Glutamatergic neuron (in vitro differentiated cells): ENCODE results near the gene P2RY12. TPM values are rescaled to one million over a fixed set of nuclear protein-coding genes. Genes with fewer than 3 reads are reported as not detected.
A peak's percentile ranks its signal among the peaks of the same experiment; 100 is the strongest.

Experiments
- DNase-seq: peaks from one replicate; pipeline ENCODE4 v3.0.0; 2022
- H3K27ac Mint-ChIP-seq: one replicate; pipeline ENCODE4 v1.8.0; 2020; ENCODE audit warnings: mild to moderate bottlenecking, mixed read lengths, inconsistent platforms; ENCODE audit not compliant: unreplicated experiment
- H3K27me3 Mint-ChIP-seq: one replicate; pipeline ENCODE4 v1.8.0; 2020; ENCODE audit warnings: mild to moderate bottlenecking, moderate library complexity, mixed read lengths, inconsistent platforms; ENCODE audit not compliant: unreplicated experiment
- H3K36me3 Mint-ChIP-seq: one replicate; pipeline ENCODE4 v1.8.0; 2020; ENCODE audit warnings: mild to moderate bottlenecking, mixed read lengths, inconsistent platforms; ENCODE audit not compliant: unreplicated experiment
- H3K4me1 Mint-ChIP-seq: one replicate; pipeline ENCODE4 v1.8.0; 2020; ENCODE audit warnings: mild to moderate bottlenecking, low read depth, mixed read lengths, inconsistent platforms; ENCODE audit not compliant: unreplicated experiment
- H3K4me3 Mint-ChIP-seq: one replicate; pipeline ENCODE4 v1.8.0; 2020; ENCODE audit warnings: mild to moderate bottlenecking, mixed read lengths, inconsistent platforms; ENCODE audit not compliant: unreplicated experiment
- H3K9me3 Mint-ChIP-seq: one replicate; pipeline ENCODE4 v1.8.0; 2020; ENCODE audit warnings: mild to moderate bottlenecking, moderate library complexity, mixed read lengths, inconsistent platforms; ENCODE audit not compliant: unreplicated experiment
- total RNA-seq: library from RNA; stranded (reverse); fragmentation: NEBNext Ultra II Directional; extraction: Animal tissue kit (Norgen Biotek cat#: 25700); gene quantifications from one replicate; pipeline ENCODE4 v1.2.1, GENCODE V29; 2021; ENCODE audit not compliant: unreplicated experiment
- TF ChIP-seq, protein P1 (sequence below): fragments of 200-600 bp; sonication (generic); IDR thresholded peaks from one replicate; pipeline ENCODE4 v1.5.0; 2021; ENCODE audit not compliant: partially characterized antibody, unreplicated experiment

Gene P2RY12
- total RNA-seq, 1 donor from 2014 or later: not detected

DNA sequence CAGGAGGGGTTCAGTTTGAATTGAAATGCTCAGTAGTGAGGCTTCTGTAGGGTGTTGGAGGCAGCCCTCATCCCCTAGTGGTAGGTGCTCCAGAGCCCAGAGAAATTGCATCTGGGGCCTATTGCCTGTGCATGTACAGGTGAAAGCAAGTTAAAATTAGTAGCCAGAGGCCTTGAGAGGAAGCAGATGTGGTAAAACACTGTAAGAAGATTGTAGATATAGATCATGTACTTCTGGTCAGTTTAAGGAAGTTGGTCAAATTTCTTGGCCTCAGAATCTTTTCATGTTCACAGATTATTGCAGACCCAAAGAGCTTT is 41.7 kb upstream of the P2RY12 start:
- H3K27me3 Mint-ChIP-seq: no peaks in the 10 kb centered on the region
- H3K36me3 Mint-ChIP-seq: no peaks in the 10 kb centered on the region
- no peak overlapping the region for H3K4me3 Mint-ChIP-seq
- no peak overlapping the region for H3K27ac Mint-ChIP-seq
- H3K9me3 Mint-ChIP-seq: peaks cover 3% of the 10 kb centered on the region
- DNase-seq: no peak
- TF ChIP-seq, protein P1, sequence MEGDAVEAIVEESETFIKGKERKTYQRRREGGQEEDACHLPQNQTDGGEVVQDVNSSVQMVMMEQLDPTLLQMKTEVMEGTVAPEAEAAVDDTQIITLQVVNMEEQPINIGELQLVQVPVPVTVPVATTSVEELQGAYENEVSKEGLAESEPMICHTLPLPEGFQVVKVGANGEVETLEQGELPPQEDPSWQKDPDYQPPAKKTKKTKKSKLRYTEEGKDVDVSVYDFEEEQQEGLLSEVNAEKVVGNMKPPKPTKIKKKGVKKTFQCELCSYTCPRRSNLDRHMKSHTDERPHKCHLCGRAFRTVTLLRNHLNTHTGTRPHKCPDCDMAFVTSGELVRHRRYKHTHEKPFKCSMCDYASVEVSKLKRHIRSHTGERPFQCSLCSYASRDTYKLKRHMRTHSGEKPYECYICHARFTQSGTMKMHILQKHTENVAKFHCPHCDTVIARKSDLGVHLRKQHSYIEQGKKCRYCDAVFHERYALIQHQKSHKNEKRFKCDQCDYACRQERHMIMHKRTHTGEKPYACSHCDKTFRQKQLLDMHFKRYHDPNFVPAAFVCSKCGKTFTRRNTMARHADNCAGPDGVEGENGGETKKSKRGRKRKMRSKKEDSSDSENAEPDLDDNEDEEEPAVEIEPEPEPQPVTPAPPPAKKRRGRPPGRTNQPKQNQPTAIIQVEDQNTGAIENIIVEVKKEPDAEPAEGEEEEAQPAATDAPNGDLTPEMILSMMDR: peak; percentile 3
- no peaks in the 10 kb centered on the region for H3K4me1 Mint-ChIP-seq

DNA sequence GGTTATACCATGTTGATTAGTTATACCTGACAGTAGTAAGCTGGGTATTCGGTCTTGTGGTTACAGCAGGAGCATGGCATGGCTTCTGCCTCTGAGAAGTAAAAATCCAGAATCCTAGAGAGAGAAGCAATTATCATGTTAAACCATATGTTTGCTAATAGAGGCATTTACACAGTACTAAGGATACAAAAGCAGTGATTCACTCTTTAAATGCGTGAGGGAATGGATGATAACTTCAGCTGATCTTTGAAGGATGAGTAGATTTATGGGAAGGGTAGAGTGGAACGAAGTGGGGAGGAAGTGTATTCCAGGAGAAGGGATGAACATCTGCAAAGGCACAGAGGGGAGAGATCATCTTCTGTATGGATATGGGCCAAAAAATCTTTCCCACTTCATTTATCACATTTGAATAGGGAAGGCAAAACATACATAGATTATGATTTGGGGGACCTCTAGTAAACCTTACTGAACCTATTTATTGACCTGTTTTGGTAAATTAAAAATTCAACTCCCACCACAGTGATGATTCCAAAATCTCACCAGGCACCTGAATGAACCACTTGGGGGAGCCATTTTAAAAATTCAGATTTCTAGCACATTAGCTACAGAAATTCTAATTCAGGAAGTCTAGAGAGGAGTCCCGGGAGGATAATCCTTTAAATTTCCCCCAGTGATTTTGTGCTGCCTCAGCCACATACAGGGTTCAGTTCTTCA is 41.2 kb upstream of the P2RY12 start:
- Mint-ChIP-seq H3K4me1 (no peaks in the 10 kb centered on the region), H3K27ac (no peak overlapping the region), H3K4me3 (no peak overlapping the region), H3K27me3 (peaks cover 3% of the 10 kb centered on the region), H3K9me3 (peaks cover 3% of the 10 kb centered on the region), H3K36me3 (no peaks in the 10 kb centered on the region)
- DNase-seq: no peak
- TF ChIP-seq, protein P1: peak; percentile 47

DNA sequence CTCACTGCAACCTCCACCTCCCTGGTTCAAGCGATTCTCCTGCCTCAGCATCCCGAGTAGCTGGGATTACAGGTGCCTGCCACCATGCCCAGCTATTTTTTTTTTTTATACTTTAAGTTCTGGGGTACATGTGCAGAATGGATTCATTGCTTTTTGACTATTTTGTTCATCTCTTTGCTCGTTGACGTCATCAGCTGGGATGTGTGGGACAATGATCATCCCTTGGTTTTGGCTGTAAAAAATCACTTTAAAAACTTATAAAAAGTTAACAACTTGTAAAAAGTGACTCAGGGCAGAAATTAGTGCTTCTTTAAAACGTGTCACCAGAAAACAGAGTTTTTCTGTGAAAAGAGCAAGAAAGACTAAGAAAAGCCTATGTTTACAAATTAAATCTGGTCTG is 38.5 kb upstream of the P2RY12 start:
- Mint-ChIP-seq H3K27me3 (peaks cover 3% of the 10 kb centered on the region), H3K27ac (no peak overlapping the region), H3K4me3 (no peak overlapping the region), H3K9me3 (peaks cover 3% of the 10 kb centered on the region), H3K4me1 (no peaks in the 10 kb centered on the region), H3K36me3 (no peaks in the 10 kb centered on the region)
- TF ChIP-seq, protein P1: no peak
- no peak for DNase-seq

DNA sequence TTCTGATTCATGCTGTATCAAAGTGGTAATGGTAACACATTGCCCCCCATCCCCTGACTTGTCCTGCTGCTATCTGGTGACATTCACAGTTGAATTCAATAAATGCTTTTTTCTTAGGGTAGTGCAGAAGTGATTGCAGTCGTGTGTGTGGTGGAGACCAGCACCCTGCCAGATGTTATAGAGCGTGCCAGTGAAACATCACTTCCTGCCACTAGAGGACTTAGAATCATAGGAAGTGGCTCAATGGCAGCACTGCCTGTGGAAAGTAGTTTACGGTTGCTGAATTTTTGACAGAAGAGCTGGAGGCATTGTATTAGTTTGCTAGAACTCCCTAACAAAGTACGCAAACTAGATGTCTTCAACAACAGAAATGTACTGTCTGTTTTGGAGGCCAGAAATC is 37.4 kb upstream of the P2RY12 start:
- Mint-ChIP-seq H3K4me1 (no peaks in the 10 kb centered on the region), H3K27ac (no peak overlapping the region)
- DNase-seq: no peak

DNA sequence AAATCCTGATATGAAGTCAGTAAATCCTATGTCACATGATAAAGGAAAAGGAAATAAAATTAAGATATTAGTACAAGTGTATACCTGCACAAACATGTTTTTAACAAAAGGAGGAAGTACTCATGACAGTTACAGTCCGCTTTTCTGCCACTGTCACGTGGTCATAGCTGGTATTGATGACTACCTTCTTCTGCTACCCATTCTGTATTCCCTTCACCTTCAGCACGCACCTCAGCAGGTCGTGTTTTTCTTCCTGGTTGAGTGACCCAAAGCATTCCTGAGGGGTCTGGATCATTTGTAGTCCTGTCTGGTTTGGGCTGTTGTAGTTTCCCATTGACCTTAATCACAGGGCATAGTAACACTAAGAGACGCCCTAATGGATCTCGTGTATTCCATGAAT is 35.3 kb upstream of the P2RY12 start:
- DNase-seq: no peak
- TF ChIP-seq, protein P1: no peak
- no peaks in the 10 kb centered on the region for H3K4me1 Mint-ChIP-seq
- peaks cover 3% of the 10 kb centered on the region for H3K27me3 Mint-ChIP-seq
- H3K4me3 Mint-ChIP-seq: no peak overlapping the region
- no peak overlapping the region for H3K27ac Mint-ChIP-seq
- no peaks in the 10 kb centered on the region for H3K36me3 Mint-ChIP-seq
- H3K9me3 Mint-ChIP-seq: no peaks in the 10 kb centered on the region

More for the DNA sequence above, 37.4 kb upstream of the P2RY12 start:
- TF ChIP-seq, protein P1: no peak
- Mint-ChIP-seq H3K4me3 (no peak overlapping the region), H3K9me3 (peaks cover 3% of the 10 kb centered on the region), H3K27me3 (peaks cover 3% of the 10 kb centered on the region), H3K36me3 (no peaks in the 10 kb centered on the region)
